ENCODE data around the gene VAMP2. TPM values are rescaled to one million over a fixed set of nuclear protein-coding genes. Genes with fewer than 3 reads are reported as not detected.

The VAMP2 gene
- total and polyA plus RNA-seq, 9 of the 15 experiments (the other 6 are each of a cell fraction or from before 2014, with no cell fraction given) = 2.3 to 31.8 (median 6.0) TPM

- TF ChIP-seq CHD7 (IDR thresholded peaks at IDR 0.05; ENCODE audit: low read depth, low read length) (no peak), SP1 (CRISPR knock-in tag; IDR thresholded peaks at IDR 0.05) (peak; percentile 63), ZFP36 (IDR thresholded peaks at IDR 0.05; ENCODE audit: low read depth, low read length, partially characterized antibody) (no peak), RNF2 (IDR thresholded peaks at IDR 0.05) (0 out of 2 replicates have a peak, but pooled peaks have one; percentile 32), ID3 (CRISPR knock-in tag; IDR thresholded peaks at IDR 0.05) (no peak), ID3 (tag; IDR thresholded peaks at IDR 0.05) (peak; percentile 60; the same call in 1 of the 2 replicates), HIVEP1 (CRISPR knock-in tag; IDR thresholded peaks at IDR 0.05) (no peak), KLF16 (IDR thresholded peaks at IDR 0.05) (no peak)
Observed at GRCh38 chr17:8209907-8210760, 47.4 kb upstream of the VAMP2 start, which contains the start of gene AURKB (continued).
